ENCODE results near the gene CLEC4M. TPM values are rescaled to one million over a fixed set of nuclear protein-coding genes. Genes with fewer than 3 reads are reported as not detected.
"Not testable (repeated sequence)": the region's sequence is repeated elsewhere in the genome, so short reads cannot be mapped to it uniquely, and the experiment has no call there.

Gene CLEC4M
- total RNA-seq, 4 donors from 2014 or later, result 2.4 TPM; not detected in 3

- H3K36me3 ChIP-seq, result no peaks in the 10 kb centered on the region
- TF ChIP-seq CTCF (IDR thresholded peaks at IDR 0.05) (no peak), EP300 (IDR thresholded peaks at IDR 0.05) (no peak), POLR2A (IDR thresholded peaks at IDR 0.05) (no peak)
- DNase-seq (ENCODE audit: low spot score in 2 of 2), result no peak
- H3K4me1 ChIP-seq, result no peaks in the 10 kb centered on the region
- H3K27ac ChIP-seq, result no peak overlapping the region
- no peak overlapping the region for H3K4me3 ChIP-seq
- H3K9me3 ChIP-seq, result peaks cover 0 to 26% (median 1%) of the 10 kb centered on the region in 4 donors
- H3K27me3 ChIP-seq, result peaks cover 0 to 26% of the 10 kb centered on the region in 2 donors
- WGBS, 2 donors, result 62 to 69% methylated on average over 5 of the region's 5 CpGs
These were observed 45.1 kb downstream of the CLEC4M start for GRCh38 chr19:7808108-7808507.

- no peaks in the 10 kb centered on the region for H3K36me3 ChIP-seq
- peaks cover 0 to 8% of the 10 kb centered on the region in 2 donors for H3K27me3 ChIP-seq
- TF ChIP-seq POLR2A (IDR thresholded peaks at IDR 0.05) (no peak), CTCF (IDR thresholded peaks at IDR 0.05) (no peak), EP300 (IDR thresholded peaks at IDR 0.05) (no peak)
- no peak overlapping the region for H3K27ac ChIP-seq
- H3K4me3 ChIP-seq, result no peak overlapping the region
- WGBS, 2 donors, result 45 to 59% methylated on average over 2 of the region's 2 CpGs
- H3K9me3 ChIP-seq, result peaks cover 0 to 39% (median 1%) of the 10 kb centered on the region in 4 donors
- no peaks in the 10 kb centered on the region for H3K4me1 ChIP-seq
- DNase-seq (ENCODE audit: low spot score in 2 of 2), result no peak
These were observed 48.9 kb downstream of the CLEC4M start for GRCh38 chr19:7811989-7812388.

- Histone ChIP-seq H3K27ac (no peak overlapping the region), H3K9me3 (peaks cover 0 to 62% (median 3%) of the 10 kb centered on the region in 4 donors), H3K36me3 (no peaks in the 10 kb centered on the region), H3K27me3 (peaks cover 0 to 3% of the 10 kb centered on the region in 2 donors), H3K4me1 (no peaks in the 10 kb centered on the region), H3K4me3 (no peak overlapping the region)
- 43 to 52% methylated on average over 10 of the region's 10 CpGs for WGBS, 2 donors
- no peak for DNase-seq (ENCODE audit: low spot score in 2 of 2)
- TF ChIP-seq POLR2A (IDR thresholded peaks at IDR 0.05) (no peak), CTCF (IDR thresholded peaks at IDR 0.05) (no peak), EP300 (IDR thresholded peaks at IDR 0.05) (no peak)
These were observed 52.3 kb downstream of the CLEC4M start for GRCh38 chr19:7815325-7815724.

- WGBS, 2 donors, result 94 to 96% methylated on average over 3 of the region's 3 CpGs
- H3K9me3 ChIP-seq, result peaks cover 0 to 55% (median 3%) of the 10 kb centered on the region in 4 donors
- H3K4me1 ChIP-seq; H3K36me3 ChIP-seq; H3K27me3 ChIP-seq; H3K27ac ChIP-seq; H3K4me3 ChIP-seq; DNase-seq (ENCODE audit: low spot score in 2 of 2): not testable (repeated sequence)
These were observed 53.0 kb downstream of the CLEC4M start for GRCh38 chr19:7816040-7816439.

GRCh38 chr19:7817801-7818200 is 54.8 kb downstream of the CLEC4M start:
- peaks cover 0 to 9% of the 10 kb centered on the region in 2 donors for H3K27me3 ChIP-seq
- 88 to 95% methylated on average over 1 of the region's 1 CpG for WGBS, 2 donors
- H3K4me1 ChIP-seq, result no peaks in the 10 kb centered on the region
- H3K36me3 ChIP-seq, result no peaks in the 10 kb centered on the region
- no peak for DNase-seq (ENCODE audit: low spot score in 2 of 2)
- peaks cover 0 to 39% (median 2%) of the 10 kb centered on the region in 4 donors for H3K9me3 ChIP-seq
- H3K4me3 ChIP-seq, result no peak overlapping the region
- H3K27ac ChIP-seq, result no peak overlapping the region
- no peak for TF ChIP-seq POLR2A (IDR thresholded peaks at IDR 0.05)
- TF ChIP-seq EP300 (IDR thresholded peaks at IDR 0.05), result no peak

GRCh38 chr19:7818806-7819205 is 55.8 kb downstream of the CLEC4M start:
- Histone ChIP-seq H3K4me3 (no peak overlapping the region), H3K27me3 (peaks cover 0 to 9% of the 10 kb centered on the region in 2 donors), H3K27ac (no peak overlapping the region), H3K4me1 (no peaks in the 10 kb centered on the region), H3K36me3 (no peaks in the 10 kb centered on the region), H3K9me3 (peaks cover 0 to 36% (median 2%) of the 10 kb centered on the region in 4 donors)
- TF ChIP-seq EP300 (IDR thresholded peaks at IDR 0.05) (no peak), POLR2A (IDR thresholded peaks at IDR 0.05) (no peak), CTCF (IDR thresholded peaks at IDR 0.05) (no peak)
- WGBS, 2 donors, result 48 to 72% methylated on average over 2 of the region's 2 CpGs
- no peak for DNase-seq (ENCODE audit: low spot score in 2 of 2)

Other genes starting within 250 kb of the CLEC4M start
- 10 to 100 TPM; 40.0 to 84.0 (median 69.2) TPM for gene ZNF358, start 247.1 kb upstream of the CLEC4M start, total RNA-seq
- 10 to 100 TPM; 21.3 to 52.2 (median 31.3) TPM for gene MCOLN1, start 240.6 kb upstream of the CLEC4M start, total RNA-seq
- 100 to 1,000 TPM in 1 of 4 donors, 10 to 100 TPM in 3; 66.3 to 138 (median 68.3) TPM for gene PNPLA6, start 227.5 kb upstream of the CLEC4M start, total RNA-seq
- gene CAMSAP3, start 167.4 kb upstream of the CLEC4M start, total RNA-seq, result not detected
- gene XAB2, start 133.7 kb upstream of the CLEC4M start, total RNA-seq, result 10 to 100 TPM; 51.6 to 62.0 (median 54.3) TPM
- gene PET100, start 133.4 kb upstream of the CLEC4M start, total RNA-seq, result 10 to 100 TPM; 10.8 to 39.9 (median 30.6) TPM
- not detected for gene PCP2, start 129.5 kb upstream of the CLEC4M start, total RNA-seq
- gene STXBP2, start 126.1 kb upstream of the CLEC4M start, total RNA-seq, result 10 to 100 TPM in 2 of 4 donors, 1 to 10 TPM in 2; 8.7 to 24.0 (median 13.0) TPM
- not detected for gene RETN, start 94.2 kb upstream of the CLEC4M start, total RNA-seq
- 1 to 10 TPM in 1 of 4 donors, not detected in 3; 1.5 TPM for gene MCEMP1, start 86.2 kb upstream of the CLEC4M start, total RNA-seq
- 10 to 100 TPM; 26.9 to 47.5 (median 37.0) TPM for gene TRAPPC5, start 82.4 kb upstream of the CLEC4M start, total RNA-seq
- gene FCER2, start 61.1 kb upstream of the CLEC4M start, total RNA-seq, result 1 to 10 TPM in 1 of 4 donors, under 1 TPM in 1, not detected in 2; 0.90 to 1.0 TPM
- 10 to 100 TPM in 1 of 4 donors, 1 to 10 TPM in 1, under 1 TPM in 1, not detected in 1; 0.59 to 16.5 (median 1.7) TPM for gene CLEC4G, start 31.1 kb upstream of the CLEC4M start, total RNA-seq
- 10 to 100 TPM in 1 of 4 donors, 1 to 10 TPM in 3; 2.6 to 12.6 (median 5.0) TPM for gene CD209, start 15.7 kb upstream of the CLEC4M start, total RNA-seq
- 10 to 100 TPM; 14.4 to 30.3 (median 17.7) TPM for gene EVI5L, start 67.0 kb downstream of the CLEC4M start, total RNA-seq
- gene PRR36, start 111.1 kb downstream of the CLEC4M start, total RNA-seq, result 1 to 10 TPM in 1 of 4 donors, not detected in 3; 2.5 TPM
- gene LRRC8E, start 125.3 kb downstream of the CLEC4M start, total RNA-seq, result 1 to 10 TPM in 1 of 4 donors, under 1 TPM in 1, not detected in 2; 0.59 to 1.2 TPM
- gene MAP2K7, start 140.6 kb downstream of the CLEC4M start, total RNA-seq, result 10 to 100 TPM; 11.1 to 31.2 (median 20.9) TPM
- not detected for gene TGFBR3L, start 151.6 kb downstream of the CLEC4M start, total RNA-seq
- gene SNAPC2, start 157.1 kb downstream of the CLEC4M start, total RNA-seq, result 10 to 100 TPM; 11.6 to 26.4 (median 16.1) TPM
- gene CTXN1, start 162.9 kb downstream of the CLEC4M start, total RNA-seq, result 1 to 10 TPM in 3 of 4 donors, under 1 TPM in 1; 0.66 to 7.2 (median 3.0) TPM
- gene TIMM44, start 180.4 kb downstream of the CLEC4M start, total RNA-seq, result 10 to 100 TPM; 60.1 to 91.3 (median 77.1) TPM
- 10 to 100 TPM; 25.8 to 36.4 (median 27.7) TPM for gene ELAVL1, start 242.4 kb downstream of the CLEC4M start, total RNA-seq